ENCODE measurements around the gene TTBK1. TPM values are rescaled to one million over a fixed set of nuclear protein-coding genes. Genes with fewer than 3 reads are reported as not detected.

TTBK1 gene
- total RNA-seq, 1 donor from 2014 or later = 0.15 TPM

DNA sequence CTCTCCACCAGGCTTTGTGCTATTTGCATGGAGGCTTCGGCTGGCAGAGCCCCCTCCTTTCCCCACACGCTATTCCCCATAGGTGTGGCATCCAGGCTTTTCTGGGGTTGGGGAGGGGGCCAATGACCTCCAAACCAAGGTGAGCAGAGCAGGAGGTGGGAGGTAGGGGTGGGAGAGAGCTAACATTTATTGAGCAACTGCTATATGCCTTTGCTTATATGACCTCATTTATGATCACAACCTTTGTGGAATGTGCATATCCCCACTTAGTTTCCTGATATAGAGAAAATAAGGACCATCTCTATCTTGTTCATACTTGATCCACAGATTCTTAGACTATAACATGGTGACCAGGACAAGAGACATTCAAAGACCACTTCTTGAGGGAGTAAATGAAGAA, 37.0 kb downstream of the TTBK1 start:
- DNase-seq (no peak), ATAC-seq (no peak)
- intact Hi-C loops (cut with micrococcal nuclease) = no loop called here

DNA sequence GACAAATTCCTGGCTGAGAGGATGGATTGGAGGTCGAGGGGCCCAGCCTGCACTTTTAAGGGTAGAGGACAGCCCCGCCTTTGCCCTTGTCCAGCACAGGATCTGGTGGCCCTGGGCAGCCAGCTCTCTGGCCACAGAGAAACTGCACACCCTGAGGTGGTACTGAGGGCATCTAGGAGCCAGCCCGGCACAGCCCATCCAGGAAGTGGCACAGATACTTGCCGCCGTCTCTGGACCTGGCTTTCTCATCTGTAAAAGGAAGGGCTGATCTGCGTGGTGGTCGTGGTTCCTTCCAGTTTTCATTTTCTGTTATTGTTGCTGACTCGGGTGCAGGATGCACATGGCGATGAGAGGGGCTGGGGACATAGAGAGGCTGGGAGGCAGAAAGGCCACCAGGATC, 38.8 kb downstream of the TTBK1 start:
- intact Hi-C loops (cut with micrococcal nuclease) = no loop called here
- ATAC-seq (no peak), DNase-seq (peak; percentile 10)

DNA sequence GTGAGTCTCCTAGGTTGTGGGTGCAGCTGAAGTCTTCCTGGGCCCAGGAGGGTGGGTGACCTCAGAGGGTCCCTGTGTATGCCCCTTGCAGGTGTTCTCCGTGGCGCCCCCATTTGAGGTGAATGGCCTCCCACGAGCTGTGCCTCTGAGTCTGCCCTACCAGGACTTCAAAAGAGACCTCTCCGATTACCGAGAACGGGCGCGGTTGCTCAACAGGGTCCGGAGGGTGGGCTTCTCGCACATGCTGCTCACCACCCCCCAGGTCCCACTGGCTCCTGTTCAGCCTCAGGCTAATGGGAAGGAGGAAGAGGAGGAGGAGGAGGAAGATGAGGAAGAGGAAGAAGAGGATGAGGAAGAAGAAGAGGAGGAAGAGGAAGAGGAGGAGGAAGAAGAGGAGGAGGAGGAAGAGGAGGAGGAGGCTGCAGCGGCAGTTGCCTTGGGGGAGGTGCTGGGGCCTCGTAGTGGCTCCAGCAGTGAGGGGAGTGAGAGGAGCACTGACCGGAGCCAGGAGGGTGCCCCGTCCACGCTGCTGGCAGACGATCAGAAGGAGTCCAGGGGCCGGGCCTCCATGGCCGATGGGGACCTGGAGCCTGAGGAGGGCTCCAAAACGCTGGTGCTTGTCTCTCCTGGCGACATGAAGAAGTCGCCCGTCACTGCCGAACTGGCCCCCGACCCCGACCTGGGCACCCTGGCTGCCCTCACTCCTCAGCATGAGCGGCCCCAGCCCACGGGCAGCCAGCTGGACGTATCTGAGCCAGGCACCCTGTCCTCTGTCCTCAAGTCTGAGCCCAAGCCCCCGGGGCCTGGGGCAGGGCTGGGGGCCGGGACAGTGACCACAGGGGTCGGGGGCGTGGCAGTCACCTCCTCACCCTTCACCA, 39.6 kb downstream of the TTBK1 start:
- intact Hi-C loops (cut with micrococcal nuclease) = no loop called here
- DNase-seq = peak; percentile 10
- ATAC-seq = no peak

DNA sequence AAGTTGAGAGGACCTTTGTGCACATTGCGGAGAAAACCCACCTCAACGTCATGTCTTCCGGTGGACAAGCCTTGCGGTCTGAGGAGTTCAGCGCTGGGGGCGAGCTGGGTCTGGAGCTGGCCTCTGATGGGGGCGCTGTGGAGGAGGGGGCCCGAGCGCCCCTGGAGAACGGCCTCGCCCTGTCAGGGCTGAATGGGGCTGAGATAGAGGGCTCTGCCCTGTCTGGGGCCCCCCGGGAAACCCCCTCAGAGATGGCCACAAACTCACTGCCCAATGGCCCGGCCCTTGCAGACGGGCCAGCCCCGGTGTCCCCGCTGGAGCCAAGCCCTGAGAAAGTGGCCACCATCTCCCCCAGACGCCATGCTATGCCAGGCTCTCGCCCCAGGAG, 40.2 kb downstream of the TTBK1 start:
- no peak for ATAC-seq
- intact Hi-C loops (cut with micrococcal nuclease) = no loop called here
- DNase-seq = no peak

DNA sequence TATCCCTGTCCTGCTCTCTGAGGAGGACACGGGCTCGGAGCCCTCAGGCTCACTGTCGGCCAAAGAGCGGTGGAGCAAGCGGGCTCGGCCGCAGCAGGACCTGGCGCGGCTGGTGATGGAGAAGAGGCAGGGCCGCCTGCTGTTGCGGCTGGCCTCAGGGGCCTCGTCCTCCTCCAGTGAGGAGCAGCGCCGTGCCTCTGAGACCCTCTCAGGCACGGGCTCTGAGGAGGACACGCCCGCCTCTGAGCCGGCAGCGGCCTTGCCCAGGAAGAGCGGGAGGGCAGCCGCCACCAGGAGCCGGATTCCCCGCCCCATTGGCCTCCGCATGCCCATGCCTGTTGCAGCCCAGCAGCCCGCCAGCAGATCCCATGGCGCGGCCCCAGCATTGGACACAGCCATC, 40.6 kb downstream of the TTBK1 start:
- DNase-seq = peak; percentile 20
- intact Hi-C loops (cut with micrococcal nuclease) = no loop called here
- ATAC-seq = no peak

DNA sequence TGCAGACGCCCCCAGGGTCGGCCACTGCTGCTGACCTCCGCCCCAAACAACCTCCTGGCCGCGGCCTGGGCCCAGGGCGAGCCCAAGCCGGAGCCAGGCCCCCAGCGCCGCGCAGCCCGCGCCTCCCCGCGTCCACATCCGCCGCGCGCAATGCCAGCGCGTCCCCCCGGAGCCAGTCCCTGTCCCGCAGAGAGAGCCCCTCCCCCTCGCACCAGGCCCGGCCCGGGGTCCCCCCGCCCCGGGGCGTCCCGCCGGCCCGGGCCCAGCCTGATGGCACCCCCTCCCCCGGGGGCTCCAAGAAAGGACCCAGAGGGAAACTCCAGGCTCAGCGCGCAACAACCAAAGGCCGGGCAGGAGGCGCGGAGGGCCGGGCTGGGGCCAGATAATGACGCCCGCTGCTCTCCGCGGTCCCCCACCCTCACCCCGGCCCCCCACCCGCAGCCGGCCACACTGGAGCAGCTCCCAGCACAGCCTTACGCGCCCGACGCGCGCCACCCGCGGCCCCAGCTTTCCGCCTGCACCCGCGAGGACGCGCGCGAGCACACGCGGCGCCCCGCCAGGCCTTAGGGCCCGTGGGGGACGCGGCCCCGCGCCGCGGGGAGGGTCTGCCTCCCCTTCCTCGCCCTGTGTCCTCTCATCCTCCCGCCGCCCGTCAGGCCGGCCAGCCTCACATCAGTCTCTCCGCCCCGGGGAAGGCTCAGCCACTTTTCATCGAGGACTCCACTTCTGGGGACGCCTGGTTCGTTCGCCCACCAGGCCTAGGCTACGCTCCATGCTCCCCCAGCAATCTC, 41.9 kb downstream of the TTBK1 start:
- intact Hi-C loops (cut with micrococcal nuclease) = no loop called here
- peak; percentile 40 for DNase-seq
- ATAC-seq = peak; percentile 53

DNA sequence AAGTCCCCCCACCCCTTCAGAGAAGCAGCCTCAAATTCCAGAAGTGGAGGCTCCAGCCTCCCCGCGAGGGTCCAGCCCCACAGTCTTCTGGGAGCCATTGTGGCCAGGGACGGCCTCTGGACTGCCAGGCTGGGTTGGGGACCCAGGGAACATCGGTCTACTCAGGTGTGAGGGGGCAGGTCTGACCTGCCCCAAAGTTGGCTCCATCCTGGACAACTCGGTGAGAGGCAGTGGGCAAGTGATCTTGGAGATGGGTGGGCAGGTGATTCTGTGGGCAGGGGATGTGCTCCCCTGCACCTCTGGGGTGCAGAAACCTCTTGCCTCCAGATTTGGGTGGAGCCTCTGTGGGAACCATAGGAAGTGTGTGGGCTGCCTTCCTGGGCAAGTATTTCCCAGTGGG, 42.6 kb downstream of the TTBK1 start:
- intact Hi-C loops (cut with micrococcal nuclease) = no loop called here
- no peak for ATAC-seq
- DNase-seq = peak; percentile 10

DNA sequence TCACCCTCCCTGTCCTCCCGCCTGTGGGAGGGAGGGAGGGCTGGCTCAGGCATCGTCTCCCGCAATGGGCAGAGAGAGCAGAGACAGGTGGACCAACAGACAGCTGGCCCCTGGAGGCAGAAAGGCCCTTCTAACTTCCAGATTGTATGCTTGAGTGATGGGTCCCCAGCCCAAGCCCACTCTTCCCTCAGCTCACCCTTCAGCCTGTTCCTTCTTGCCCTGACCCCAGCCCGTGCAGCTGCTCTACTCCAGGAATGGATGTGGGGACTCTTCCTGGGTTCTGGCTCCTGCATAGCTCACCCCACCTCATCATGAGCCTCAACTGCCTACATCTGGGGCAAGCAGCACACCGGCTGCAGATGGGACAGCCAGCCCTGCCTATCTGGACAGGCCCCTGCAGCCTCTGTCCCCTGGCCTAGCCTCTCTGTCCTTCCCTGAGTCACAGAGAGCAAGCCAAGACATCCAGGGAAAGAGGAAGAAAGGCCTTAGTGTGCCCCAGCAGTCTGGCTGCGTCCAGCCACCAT, 43.2 kb downstream of the TTBK1 start:
- peak; percentile 16 for DNase-seq
- intact Hi-C loops (cut with micrococcal nuclease) = no loop called here
- ATAC-seq = no peak

DNA sequence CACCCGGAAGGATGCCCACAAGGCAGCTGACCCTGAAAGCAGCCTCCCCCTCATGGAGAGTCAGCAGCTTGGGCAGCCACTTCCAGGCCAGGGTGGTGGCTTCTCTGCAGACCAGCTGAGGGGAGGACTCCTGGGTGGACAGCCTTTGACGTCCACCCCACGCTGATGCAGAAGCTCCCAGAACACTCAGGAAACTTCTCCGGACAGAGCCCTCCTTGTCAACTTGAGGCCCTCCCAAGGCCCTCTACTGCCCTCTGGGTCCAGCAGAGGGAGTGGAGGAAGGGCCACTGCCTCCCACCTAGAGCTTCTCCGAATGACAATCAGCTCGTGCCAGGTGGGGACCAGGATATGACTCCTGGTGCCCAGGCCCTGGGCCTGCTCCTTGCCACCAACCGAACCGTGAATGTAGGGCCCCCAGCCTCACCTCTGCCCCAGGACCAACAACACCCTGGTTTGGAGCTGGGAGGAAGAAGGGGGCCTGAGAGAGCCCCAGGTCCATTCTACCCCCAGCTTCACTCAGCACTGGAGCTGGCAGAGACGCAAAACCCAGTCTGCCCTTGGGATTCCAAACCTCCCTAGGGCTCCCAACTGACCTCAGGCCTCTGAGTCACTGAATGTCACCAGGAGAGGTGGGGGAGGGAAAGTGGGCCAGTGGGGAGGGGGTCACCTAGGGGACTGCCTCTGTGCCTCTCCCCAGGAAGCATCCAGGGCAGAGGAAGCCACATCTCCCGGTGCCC, 43.9 kb downstream of the TTBK1 start:
- no peak for DNase-seq
- peak; percentile 31 for ATAC-seq
- intact Hi-C loops (cut with micrococcal nuclease) = no loop called here

DNA sequence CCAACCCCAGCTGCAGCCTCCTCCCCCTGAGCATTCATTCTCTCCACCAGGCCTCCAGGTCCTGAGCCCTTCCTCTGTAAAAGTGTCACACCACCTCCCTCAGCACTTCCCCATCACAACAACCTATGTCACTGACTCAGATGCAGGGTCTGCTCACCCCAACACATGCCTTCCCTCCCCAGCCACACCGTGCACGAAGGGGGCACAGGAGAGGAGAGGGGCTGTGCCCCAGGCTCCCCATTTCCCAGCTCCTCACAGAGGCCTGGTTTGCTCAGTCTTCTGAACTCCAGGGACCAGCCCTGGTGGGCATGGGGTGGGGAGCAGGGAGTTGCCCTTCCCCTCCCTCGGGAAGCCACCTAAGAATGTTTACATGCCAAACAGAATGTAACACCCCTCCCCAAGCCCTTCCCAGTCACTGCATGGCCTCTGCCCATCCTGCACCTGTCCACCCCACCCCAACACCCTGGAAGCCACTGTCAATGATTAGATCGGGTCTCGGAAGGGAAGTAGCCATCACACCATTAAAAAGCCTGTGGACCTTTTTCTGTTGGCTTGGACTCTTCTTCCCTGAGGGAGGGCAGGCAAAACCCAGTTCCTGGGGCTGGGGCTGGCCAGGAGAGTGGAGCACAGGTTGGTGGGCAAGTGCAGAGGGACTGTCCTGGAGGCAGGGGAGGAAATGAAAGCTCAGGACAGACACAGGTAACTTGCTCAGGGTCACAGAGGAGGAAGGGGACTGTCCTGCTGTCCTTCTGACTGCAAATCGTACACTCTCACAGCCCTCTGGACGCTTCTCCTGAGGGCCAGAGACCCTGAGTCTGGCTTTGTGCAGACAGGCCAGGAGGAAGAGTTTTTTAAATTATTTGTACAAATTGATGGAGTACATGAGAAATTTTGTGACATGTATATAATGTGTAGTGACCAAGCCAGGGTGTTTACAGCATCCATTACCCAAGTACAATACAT, 44.7 kb downstream of the TTBK1 start:
- intact Hi-C loops (cut with micrococcal nuclease) = no loop called here
- DNase-seq (no peak), ATAC-seq (no peak)

DNA sequence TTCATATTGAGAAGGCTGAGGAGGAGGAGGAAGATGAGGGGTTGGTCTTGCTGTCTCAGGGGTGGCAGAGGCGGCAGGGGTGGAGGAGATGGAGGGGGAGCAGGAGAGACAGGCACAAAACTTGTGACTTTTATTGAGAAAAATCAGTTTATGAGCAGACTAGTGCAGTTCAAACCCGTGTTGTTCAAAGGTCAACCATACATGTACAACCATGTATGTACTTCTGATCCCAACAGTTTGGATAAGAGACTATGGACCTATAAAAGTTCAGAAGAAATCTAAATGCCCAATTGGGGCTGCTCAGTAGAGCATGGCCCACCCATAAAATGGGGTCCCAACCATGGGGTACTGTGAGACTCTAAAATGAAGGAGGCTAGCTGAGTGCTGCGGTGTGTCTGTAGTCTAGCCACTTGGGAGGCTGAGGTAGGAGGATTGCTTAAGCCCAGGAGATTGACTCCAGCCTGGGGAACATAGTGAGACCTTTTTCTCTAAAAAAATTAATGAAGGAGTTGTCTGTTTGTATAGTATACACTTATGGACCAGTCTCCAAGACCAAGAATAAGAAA, 47.1 kb downstream of the TTBK1 start:
- no peak for ATAC-seq
- no peak for DNase-seq
- intact Hi-C loops (cut with micrococcal nuclease) = no loop called here

DNA sequence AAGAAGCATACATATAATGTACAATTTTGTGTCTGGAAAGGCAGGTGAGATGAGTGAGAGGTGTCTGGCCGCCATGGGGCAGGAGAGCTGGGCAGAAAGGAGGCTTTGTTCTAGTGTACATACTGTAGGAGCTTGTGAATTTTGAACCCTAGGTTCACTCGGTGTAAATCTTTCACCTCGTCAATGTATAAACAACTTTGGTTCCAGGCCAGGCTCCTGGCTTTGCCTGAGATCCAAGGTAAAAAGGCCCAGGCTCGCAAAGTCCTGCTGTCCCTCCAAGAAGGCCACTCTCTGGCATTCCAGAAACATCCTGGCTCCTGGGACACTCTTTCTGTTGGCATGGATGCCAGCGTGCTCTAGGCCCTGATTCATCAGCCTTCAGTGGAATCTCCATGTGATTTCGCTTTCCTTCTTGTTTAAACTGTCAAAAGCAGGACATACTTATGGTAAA, 47.6 kb downstream of the TTBK1 start:
- no peak for DNase-seq
- no peak for ATAC-seq
- intact Hi-C loops (cut with micrococcal nuclease) = no loop called here

DNA sequence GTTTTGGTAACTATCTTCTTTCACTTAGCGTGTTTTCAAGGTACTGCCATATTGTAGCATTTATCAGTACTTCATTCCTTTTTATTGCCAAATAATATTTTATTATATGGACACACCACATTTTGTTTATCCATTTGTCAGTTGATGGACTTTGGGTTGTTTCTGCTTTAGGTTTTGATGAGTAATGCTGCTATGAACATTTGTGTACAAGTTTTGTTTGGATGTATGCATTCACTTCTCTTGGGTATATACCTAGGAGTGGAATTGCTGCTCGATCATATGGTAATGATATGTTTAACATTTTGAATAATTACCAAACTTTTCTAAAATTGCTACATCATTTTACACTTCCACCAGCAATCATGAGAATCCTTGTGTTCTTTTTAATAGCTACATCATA, 48.4 kb downstream of the TTBK1 start:
- DNase-seq (no peak), ATAC-seq (no peak)
- intact Hi-C loops (cut with micrococcal nuclease) = no loop called here

DNA sequence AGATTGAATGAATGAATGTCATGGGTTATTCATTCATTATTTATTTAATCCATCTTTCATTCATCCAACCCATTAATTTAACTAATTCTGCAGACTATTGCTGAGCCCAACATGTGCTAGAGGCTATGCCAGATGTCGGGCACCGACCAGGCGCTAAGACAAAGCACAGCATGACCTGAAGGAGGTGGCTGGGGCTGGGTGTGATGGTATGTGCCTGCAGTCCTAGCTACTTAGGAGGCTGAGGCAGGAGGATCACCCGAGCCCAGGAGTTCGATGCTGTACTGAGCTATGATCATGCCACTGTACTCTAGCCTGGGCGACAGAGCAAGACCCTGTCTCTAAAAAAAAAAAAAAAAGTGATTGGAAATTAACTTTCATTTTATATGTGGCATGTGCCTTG, 49.1 kb downstream of the TTBK1 start:
- DNase-seq = no peak
- no peak for ATAC-seq
- intact Hi-C loops (cut with micrococcal nuclease) = no loop called here

DNA sequence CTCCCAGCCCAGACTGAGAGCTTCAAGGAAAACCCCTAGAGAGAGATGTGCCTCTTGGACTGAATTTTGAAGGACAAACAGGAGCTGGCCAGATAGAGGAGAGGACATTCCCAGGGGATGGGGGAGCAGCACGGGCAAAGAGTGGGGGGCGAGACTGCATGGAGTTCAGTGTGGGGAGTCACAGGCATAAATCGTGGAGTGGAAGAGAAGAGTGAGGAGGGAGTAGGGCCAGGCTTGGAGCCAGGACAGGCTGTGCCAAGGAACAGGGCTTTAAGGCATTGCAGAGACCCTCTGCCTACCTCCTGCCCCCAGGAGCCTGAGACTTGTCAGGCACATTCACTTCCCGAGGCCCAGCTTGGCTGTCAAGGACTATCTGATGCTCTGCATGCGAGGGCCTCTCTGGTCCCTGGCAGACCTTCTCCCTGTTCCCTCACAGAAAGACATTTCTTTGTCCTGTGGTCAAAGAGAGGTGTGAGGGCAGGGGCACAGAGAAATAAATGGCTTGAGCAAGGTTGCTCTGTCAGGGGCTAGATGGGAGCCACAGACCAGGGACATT, 49.6 kb downstream of the TTBK1 start:
- no peak for ATAC-seq
- intact Hi-C loops (cut with micrococcal nuclease) = no loop called here
- no peak for DNase-seq

DNA sequence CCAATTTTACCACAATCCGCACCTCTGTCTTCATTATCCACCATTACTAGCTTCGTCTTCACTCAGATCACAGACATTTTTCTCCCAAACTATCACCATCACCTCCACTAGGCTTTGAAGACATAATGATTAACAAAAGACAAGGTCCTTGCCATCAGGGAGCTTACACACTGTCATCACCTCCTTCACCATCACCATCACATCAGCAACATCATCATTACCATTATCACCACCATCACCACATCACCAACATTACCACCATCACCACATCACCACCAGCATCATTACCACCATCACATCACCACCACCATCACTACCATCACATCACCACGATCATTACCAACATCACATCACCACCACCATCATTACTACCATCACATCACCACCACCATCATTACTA, 50.4 kb downstream of the TTBK1 start:
- ATAC-seq (no peak), DNase-seq (no peak)
- intact Hi-C loops (cut with micrococcal nuclease) = no loop called here

DNA sequence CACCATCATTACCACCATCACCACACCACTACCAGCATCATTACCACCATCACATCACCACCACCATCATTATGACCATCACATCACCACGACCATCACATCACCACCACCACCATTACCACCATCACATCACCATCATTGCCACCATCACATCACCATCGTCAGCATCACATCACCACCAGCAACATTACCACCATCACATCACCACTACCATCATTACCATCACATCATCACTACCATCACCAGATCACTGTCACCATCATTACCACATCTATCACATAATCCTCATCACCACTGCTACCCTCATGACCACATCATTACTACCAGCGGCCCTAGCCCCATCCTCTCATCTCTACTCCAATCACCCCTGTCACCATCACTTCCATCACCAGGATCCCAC, 51.3 kb downstream of the TTBK1 start:
- intact Hi-C loops (cut with micrococcal nuclease) = no loop called here
- DNase-seq = no peak
- no peak for ATAC-seq

DNA sequence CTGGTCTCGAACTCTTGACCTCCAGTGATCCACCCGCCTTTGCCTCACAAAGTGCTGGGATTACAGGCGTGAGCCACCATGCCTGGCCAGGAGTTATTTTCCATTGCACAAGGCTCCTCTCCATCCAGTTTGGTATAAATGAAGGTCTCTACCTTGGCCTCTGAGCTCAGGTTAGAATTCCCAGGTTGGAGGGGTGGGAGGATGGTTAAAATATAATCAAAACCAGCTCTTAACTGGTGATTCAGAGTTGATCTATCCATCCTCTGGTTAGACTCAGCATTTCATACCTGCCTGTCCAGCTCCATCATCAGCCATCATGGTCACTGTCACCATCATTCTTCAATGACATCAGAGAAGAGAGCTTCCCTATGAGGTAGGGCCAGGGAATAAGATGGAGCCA, 52.2 kb downstream of the TTBK1 start:
- intact Hi-C loops (cut with micrococcal nuclease) = no loop called here
- no peak for DNase-seq
- ATAC-seq = no peak
